GM06990 (cell line): ENCODE data around the gene IAPP.

Experiments
- DNase-seq: peaks from one replicate; pipeline ENCODE4 v3.0.0-alpha.2; 2011; ENCODE audit not compliant: insufficient read length; ENCODE audit errors: extremely low read depth
- H3K27me3 ChIP-seq: replicated peaks from 2 replicates; pipeline ENCODE4 v1.6.0; 2011; ENCODE audit warnings: low read length; ENCODE audit not compliant: control insufficient read depth, insufficient read depth
- H3K36me3 ChIP-seq: 2 replicates; pipeline ENCODE4 v1.5.1; 2011; ENCODE audit warnings: low read length; ENCODE audit not compliant: control insufficient read depth, insufficient read depth
- H3K4me3 ChIP-seq: replicated peaks from 2 replicates; pipeline ENCODE4 v1.5.1; 2011; ENCODE audit warnings: low read depth, mild to moderate bottlenecking, control low read depth, low read length
- TF ChIP-seq, protein P1 (sequence below): IDR thresholded peaks from 2 replicates; pipeline ENCODE4 v1.5.1; 2011; ENCODE audit warnings: low read length, control low read depth, mild to moderate bottlenecking, inconsistent platforms; ENCODE audit not compliant: insufficient read depth, poor library complexity, severe bottlenecking

Gene IAPP

DNA sequence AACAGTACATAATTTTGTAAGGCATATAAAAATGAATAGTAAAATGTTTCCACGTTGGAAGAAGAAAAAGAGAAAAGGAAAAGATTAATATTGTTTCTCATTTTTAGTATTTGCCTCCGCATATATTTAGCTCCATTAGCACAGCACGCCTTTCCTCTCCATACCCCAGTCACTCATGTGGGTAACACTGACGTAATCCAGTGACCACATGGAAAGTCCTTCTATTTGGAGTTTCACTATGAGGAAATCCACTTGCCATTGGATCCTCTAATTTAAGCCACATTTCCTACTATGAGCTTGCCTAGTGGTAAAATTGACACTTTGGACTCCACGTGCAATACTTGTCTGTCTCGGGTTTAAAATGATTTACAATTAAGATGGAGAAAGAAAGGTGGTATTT is 32.3 kb upstream of the IAPP start:
- Histone ChIP-seq H3K36me3 (no peaks in the 10 kb centered on the region), H3K4me3 (no peak overlapping the region), H3K27me3 (no peaks in the 10 kb centered on the region)
- no peak for DNase-seq
- TF ChIP-seq, protein P1, sequence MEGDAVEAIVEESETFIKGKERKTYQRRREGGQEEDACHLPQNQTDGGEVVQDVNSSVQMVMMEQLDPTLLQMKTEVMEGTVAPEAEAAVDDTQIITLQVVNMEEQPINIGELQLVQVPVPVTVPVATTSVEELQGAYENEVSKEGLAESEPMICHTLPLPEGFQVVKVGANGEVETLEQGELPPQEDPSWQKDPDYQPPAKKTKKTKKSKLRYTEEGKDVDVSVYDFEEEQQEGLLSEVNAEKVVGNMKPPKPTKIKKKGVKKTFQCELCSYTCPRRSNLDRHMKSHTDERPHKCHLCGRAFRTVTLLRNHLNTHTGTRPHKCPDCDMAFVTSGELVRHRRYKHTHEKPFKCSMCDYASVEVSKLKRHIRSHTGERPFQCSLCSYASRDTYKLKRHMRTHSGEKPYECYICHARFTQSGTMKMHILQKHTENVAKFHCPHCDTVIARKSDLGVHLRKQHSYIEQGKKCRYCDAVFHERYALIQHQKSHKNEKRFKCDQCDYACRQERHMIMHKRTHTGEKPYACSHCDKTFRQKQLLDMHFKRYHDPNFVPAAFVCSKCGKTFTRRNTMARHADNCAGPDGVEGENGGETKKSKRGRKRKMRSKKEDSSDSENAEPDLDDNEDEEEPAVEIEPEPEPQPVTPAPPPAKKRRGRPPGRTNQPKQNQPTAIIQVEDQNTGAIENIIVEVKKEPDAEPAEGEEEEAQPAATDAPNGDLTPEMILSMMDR, result no peak

DNA sequence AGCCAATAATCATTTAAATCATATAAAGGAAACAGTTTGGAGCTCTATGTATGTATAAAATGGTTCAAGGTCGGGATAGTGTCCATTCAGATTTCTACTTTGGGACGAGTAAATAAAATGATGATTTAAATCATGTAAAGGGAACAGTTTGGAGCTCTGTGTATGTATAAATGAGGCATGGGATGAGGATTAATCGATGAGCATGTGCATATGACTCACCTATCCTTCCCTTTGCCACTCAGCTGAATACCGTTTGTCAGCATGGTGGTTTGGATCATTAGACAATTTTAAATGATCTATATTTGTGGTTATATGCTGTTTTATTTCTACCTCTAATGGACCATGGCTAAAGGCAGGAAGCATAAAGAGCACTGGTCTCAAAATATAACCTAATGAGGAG is 30.9 kb upstream of the IAPP start:
- H3K4me3 ChIP-seq, result no peak overlapping the region
- H3K27me3 ChIP-seq, result no peaks in the 10 kb centered on the region
- TF ChIP-seq, protein P1, result no peak
- DNase-seq, result no peak
- H3K36me3 ChIP-seq, result no peaks in the 10 kb centered on the region

DNA sequence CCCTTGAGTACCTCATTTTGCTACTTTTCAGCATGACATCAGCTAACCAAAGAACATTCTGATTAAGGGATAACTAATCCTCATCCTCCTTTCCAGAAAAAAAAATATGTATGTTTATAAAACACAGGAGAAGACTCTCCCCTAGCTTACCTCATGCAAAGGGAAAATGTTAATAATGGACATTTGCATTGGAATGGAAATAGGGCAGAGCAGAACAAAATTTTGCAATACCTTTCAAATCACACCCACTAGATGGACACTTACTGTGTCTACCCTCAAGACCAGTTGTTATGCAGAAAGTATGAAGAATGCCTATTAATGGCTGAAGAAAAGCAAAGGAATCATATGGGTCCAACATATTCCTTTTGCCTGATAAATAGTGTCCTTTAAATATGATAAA is 29.1 kb upstream of the IAPP start:
- Histone ChIP-seq H3K36me3 (no peaks in the 10 kb centered on the region), H3K27me3 (no peaks in the 10 kb centered on the region), H3K4me3 (no peak overlapping the region)
- TF ChIP-seq, protein P1, result no peak
- DNase-seq, result no peak

DNA sequence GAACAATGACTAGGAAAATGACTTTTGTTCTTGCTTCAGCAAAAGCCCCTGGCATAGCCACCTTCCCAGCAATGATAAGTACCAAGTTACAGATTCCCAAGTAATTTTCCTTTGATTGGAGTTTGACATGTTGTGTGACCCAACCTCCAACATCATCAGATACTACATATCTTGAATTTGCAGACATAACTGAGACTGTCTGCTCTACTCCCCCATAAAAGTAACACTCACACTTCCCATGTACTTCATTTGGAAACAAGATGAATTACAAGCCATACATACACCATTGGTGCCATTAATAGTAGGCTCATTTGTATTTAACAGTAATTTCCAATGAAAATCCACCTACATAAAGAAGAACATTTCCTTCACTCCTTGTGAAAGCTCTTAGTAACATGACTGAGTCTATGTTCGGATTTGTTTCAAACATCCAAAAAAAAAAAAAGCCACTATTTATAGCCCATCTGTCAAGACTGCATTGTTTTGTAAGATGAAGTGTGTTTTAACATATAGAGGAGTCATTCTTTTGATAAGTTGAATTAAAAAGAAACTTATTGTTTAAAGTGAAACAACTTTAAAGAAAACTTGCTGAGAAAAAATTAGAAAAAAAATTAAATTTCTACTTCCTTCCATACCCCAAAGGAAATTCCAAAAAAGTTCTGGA is 26.0 kb upstream of the IAPP start:
- DNase-seq, result no peak
- no peak overlapping the region for H3K4me3 ChIP-seq
- H3K27me3 ChIP-seq, result no peaks in the 10 kb centered on the region
- no peaks in the 10 kb centered on the region for H3K36me3 ChIP-seq
- TF ChIP-seq, protein P1, result no peak

DNA sequence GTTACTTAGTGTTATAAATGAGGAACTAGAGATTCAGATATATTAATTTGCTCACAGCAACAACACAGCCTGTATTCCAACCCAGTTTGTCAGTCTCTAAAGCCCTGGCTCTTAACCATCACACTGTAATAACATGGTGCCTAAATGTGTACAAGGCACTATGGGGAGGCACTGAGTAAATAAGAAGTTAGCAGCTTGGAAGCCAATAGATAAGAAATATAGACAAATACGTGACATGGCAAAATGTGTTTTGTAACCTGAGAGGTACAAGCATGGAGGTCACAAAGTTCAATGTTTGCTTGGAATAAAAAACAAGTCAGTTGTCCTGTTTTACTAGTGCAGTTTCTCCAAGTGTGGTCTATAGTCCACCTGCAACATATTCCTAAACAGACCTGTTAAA is 21.7 kb upstream of the IAPP start:
- H3K36me3 ChIP-seq, result no peaks in the 10 kb centered on the region
- TF ChIP-seq, protein P1, result no peak
- no peak for DNase-seq
- no peaks in the 10 kb centered on the region for H3K27me3 ChIP-seq
- H3K4me3 ChIP-seq, result no peak overlapping the region

DNA sequence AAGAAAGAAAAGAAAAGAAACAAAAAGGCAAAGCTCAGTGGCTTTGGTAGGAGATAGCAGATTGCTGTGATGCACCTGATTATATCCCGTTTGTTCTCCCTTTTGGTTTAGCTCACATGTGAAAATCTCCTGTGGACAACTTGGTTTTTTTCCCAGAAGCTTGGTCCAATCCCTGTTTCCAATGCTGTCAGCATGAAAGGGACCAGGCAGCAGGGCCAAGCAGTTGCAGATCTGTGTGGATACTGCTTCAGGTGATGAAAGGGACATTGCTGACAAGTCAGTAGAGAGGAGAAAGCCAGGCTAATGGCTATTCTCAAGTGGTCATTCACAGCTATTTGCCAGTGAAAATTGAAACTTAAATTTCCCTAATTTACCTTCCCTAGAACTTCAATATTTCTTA is 19.2 kb upstream of the IAPP start:
- DNase-seq, result no peak
- H3K36me3 ChIP-seq, result no peaks in the 10 kb centered on the region
- TF ChIP-seq, protein P1, result no peak
- H3K4me3 ChIP-seq, result no peak overlapping the region
- H3K27me3 ChIP-seq, result no peaks in the 10 kb centered on the region
